Stimulated activated CD4-positive, alpha-beta T cell treated with anti-CD3 and anti-CD28 coated beads, Interleukin-4, amount 100 ng/mL, for 48 hours (primary cell): ENCODE data around the gene ZNF202.

Source experiments
- DNase-seq, 2 donors: peaks; one replicate each; pipeline ENCODE4 v3.0.0-alpha.2; 2020; ENCODE audit warnings: low read depth in 2 of 2

Gene ZNF202

DNA sequence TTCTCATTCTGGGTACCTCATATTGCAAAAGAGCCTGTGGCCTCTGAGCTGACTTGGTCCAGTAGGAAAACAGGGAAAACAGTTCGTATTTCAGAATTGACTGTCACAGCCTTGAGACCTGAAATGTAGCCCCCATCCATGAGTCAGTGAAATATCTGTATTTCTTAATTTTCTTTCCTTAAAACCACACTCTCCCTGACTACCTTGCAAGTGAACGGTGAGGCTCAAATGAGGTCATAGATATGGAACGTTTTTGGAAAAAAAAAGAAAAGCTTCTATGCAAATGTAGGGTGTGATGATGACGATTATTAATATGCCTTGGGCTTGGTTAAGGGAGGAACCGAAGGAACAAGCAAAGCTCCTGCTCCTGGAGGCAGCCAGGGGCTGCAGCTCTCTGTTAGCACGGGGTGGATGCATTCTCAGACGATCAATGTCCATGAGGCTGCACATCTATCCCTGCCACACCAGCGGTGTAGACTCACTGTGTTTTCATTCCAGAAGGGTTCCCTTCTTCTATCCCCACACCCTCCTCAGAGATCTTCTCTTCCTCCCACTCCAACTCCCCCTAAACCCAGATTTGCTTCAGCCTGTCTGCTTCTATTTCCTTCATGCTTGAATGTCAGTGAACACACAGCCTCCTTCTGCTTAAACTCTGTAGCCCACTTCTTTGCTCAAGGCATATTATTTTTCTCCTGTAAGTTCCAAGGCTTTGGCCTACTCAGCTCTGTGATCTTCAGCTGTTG, 57.9 kb downstream of the ZNF202 start:
- DNase-seq: no peak

DNA sequence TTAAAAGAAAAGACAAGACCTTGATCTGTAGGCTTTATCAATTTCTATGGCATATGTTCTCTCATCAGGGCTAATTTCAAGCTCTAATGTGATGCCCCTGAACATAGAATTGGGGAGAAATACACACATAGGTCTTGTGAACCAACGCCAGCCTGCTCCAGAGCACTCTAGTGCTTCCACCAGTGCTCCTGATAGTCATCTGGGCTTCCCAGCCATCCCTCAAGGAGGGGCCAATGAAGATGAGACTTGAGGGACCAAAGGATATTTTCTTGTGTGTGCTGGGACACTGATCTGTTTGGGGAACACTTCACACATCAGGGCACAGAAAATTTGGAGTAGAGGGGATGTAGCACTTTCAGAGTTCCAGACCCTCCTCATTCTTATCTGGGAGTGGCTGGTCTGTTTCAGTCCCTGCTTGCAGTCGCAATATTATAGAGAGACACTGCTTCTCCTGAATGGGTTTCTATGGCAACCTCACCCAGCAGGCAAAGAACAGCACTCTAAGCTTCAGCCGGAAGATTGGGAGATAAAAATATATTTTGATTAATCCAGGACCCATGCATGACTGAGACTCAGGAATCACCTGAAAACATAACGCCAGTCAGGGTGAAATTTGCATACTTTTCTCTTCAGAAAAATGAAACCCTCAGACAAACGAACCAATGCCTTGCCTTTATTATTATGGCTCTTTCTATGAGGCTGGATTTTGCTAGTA, 58.6 kb downstream of the ZNF202 start:
- no peak for DNase-seq

DNA sequence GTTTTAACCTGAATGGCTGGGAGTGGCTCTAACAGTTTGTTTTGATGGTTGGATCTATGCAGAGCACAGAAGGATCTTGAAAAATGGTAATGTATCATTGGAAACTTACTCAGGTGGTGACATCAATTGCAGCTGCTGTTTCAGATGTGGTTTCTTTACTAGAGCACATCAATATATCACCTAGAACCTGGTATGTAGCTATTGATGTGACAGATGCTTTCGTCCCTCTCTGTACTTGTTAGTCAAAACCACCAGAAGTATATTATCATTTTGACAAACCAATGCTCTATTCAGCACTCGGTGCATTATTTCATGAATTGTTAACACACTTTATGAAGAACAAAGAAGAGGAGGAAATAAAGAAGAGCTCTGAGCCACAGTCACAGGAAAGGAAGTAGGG, 60.4 kb downstream of the ZNF202 start:
- DNase-seq: no peak

GRCh38 chr11:123678246-123678645, 63.2 kb downstream of the ZNF202 start:
- no peak for DNase-seq

- DNase-seq: no peak
Observed at GRCh38 chr11:123677510-123677909, 64.0 kb downstream of the ZNF202 start.

DNA sequence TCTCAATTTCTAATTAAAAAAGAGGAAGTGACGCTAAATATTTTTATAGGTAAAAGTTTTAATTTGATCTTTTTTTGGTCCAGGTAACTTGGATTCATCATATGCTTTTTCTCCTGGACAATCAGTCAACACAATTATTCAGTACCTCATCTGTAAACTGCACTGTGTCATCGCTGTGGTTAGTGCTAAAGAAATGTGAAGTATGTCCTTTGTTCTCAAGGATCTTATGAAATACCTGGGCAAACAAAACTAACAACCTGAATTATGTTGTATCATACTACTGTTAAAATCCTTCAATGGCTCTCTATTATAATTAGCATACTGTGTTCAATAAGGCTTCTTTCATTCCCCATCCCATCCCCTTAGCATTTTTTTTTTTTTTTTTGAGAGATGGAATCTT, 67.2 kb downstream of the ZNF202 start:
- DNase-seq: no peak
